GF-D8 (cell line): Measurements from ENCODE around the gene LRIG3.
"Not testable (repeated sequence)": the region's sequence is repeated elsewhere in the genome, so short reads cannot be mapped to it uniquely, and the experiment has no call there.

Experiments used
- DNase-seq: peaks from one replicate; lab custom pipeline; 2025; lab: John Stamatoyannopoulos, UW

The LRIG3 gene

DNA sequence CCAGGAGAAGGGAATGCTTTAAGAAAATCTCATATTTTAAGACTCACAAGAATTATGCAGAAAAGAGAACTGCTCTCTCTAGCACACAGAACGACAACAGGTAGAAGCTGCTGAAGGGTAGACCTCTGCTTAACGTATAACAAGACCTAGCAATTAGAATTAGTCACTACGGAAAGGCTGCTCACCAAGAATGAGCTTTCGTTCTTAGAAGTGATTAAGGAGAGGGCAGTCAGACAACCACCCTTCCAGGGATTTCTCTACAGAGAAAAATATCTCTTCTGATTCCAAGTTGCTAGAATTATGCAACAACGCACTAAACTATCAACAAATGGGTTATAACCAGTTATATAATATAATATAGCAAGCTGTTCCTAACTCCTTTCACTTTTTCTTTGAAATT lies 18.6 kb downstream of the LRIG3 start:
- DNase-seq, result no peak

DNA sequence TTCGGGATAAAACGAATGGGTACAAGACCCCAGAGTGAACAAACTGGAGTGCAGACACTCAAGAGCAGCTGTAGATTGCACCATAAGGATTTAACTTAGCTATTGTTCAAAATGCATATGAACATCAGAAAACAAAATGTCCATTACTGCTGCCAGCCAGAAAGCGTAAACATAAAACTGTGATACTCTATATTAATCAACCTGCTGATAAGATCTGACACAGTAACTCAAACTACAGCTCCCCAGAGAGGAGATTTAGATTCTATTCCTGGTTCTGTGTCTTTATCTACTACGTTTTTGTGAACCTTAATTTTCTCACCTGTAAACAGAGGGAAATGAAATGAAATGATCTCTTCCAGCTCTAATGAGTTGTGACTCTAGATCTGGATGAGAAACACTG lies 22.3 kb downstream of the LRIG3 start:
- no peak for DNase-seq

DNA sequence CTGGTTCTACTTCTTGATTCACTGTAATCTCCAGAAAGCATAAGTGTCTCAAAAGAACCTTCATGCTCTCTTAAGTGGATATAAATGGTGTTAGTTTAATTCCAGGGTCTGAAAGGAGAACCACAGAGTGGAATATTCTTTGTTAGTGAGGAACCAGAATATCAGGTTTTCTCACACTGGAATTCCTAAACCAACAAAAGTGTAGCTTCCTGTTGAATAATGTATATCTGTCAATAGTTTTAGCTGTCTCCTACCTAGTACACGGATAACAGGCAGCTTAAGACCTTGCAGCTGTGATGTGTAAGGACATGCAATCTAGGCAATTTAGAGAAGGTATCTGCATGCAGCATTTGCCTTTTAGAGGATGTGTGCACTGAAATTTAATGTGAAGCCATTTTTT lies 24.0 kb downstream of the LRIG3 start:
- DNase-seq, result no peak

DNA sequence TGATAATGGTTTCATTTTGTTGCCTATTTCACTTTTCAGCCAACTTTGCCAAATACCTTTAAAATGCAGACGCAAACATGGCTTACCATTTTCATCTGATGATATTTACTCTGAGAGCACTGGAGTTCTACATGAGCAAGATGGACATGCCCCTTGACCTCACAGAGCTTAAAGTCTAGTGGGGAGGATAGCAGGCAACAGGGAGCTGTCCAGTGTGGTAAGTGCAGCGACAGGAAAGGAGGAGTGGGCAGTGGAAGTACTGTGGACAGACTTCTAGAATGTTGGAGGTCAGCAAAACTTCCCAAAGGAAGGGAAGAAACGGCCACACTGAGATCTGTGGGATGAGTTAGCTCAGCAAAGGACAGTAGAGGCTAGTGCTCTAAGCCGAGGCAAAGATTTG lies 25.3 kb downstream of the LRIG3 start:
- DNase-seq, result no peak

DNA sequence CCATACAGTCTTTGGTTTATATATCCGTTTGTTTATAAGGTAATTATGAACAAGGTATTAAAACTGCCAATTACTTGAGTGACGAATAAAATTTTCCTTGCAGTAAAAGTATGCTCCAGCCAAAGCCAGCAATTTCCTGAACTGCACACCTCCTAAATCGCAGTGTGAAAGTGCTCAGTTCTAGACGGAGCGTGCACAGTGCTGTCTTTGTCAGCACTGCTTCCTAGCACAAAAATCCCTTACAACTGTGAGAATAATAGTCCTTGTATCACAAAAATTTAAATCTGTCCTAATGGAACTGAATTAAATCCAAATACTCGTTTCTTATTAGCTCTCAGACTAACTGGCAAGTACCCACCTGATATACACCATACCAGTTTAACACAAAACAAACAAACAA lies 26.3 kb downstream of the LRIG3 start:
- no peak for DNase-seq

DNA sequence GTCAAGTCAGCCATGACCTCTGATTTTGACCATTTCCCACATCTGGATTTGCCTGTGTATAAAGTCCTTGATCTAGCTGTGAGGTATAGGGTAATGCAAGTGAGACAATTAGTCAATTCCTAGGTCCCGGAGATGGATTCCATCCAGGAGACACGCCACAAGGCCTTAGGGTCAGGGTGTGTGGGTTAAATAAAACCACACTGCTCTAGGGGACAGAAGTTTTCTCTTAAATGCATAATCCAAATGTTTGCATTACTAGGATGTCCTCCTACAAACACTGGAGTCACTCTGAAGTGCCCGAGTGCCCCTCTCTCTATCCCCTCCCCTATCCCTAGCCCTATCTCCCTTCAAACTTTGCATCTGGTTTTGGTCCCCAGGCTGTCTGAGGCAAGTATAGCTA lies 26.8 kb downstream of the LRIG3 start:
- no peak for DNase-seq

DNA sequence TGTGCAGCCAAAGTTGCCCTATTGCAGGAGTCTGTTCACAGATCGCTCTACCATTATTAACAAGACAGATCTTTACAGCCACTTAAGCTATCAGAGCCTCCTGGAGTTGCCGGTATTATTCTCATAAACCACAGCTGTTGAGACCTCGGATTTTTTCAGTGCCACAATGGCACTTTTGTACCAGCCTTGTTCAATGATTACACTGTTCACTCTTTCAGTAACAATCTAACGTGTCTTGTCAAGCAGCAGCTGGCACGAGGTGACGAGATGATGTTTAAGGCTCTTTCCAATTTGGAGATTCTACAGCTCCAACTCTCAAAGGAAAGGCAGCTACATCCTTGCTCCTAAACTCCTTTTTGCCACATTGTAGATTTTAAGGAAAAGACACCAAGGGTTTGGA lies 30.7 kb downstream of the LRIG3 start:
- DNase-seq, result no peak

DNA sequence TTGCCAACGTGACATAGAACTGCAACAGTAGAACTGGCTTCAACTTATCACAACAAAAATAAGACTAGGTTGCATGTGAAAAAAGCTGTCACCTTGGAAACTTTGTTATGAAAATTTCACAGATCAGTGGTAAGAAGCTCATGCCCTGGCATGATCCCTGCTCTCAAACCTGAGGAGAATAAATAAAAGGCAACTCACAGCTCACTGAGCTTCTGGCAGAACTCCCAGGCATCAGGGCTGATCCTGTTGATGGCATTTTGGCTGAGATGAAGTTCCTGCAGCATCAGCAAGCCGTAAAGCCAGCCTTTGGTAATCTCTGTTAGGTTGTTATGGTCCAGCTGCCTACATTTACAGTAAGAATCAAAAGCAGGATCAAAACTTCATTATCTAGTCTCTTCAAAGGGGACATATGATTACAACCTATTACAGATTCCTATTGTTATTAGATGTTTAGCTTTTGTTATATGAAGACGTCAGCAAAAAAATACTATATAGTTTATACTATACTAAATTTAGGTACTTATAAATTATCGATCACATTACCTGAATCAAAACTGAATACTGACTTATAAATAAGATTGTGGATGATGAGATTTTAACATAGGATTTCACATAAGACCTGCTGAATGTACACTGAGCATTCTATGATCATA lies 32.0 kb downstream of the LRIG3 start:
- DNase-seq, result no peak

DNA sequence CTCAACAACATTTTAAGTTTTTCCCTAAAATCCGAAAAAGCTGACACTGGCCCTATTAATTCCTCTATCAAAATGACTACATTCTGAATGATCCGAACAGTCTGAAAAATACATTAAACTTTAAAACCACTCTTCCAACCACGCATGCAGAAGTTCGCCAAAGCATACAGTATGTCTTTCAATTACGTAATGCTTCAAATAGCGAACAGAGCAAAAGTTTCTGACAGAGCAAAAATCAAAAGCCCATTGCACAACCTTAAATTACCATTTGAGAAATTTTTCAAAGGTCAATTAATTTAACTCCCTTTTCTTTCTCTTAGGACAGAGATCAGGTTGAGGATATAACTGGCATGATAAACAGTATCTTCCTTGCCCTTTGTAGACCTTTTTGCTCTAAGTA lies 33.2 kb downstream of the LRIG3 start:
- DNase-seq, result no peak

DNA sequence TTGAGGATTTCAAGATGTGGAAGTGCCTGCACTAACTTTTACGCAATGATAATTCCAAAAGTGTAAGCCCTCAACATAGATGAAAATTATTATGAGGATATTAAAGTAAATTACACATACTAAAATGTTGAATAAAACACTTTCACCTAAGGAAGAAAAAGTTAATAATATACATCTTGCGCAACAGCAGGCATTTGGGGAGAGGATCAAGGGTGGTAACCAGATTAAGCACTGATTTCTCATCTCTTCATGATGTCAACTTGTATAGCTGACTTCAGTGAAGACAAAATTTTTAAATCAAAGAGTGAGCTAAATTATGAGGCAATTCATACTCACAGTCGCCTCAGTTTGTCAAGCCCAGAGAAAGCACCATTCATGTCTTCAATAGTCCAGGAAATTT lies 33.8 kb downstream of the LRIG3 start:
- DNase-seq, result no peak

DNA sequence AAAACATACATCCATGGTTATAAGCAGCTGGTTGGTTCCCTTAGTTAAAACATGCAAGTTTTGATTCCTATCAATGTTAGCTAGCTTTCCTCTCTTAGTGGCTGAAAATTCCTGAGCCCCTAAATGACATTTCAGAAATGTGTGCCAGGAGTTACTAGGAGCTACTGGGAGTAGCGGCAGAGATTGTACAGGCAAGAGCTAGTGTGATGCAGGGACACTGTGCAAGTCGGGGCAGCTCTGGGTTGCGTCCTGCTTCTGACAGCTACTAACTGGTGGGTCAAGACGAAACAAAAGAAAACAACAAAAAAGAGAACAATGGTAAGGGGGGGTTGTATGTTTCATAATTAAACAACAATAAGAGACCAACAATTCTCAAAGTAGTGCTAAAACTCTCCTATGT lies 35.4 kb downstream of the LRIG3 start:
- DNase-seq, result no peak

DNA sequence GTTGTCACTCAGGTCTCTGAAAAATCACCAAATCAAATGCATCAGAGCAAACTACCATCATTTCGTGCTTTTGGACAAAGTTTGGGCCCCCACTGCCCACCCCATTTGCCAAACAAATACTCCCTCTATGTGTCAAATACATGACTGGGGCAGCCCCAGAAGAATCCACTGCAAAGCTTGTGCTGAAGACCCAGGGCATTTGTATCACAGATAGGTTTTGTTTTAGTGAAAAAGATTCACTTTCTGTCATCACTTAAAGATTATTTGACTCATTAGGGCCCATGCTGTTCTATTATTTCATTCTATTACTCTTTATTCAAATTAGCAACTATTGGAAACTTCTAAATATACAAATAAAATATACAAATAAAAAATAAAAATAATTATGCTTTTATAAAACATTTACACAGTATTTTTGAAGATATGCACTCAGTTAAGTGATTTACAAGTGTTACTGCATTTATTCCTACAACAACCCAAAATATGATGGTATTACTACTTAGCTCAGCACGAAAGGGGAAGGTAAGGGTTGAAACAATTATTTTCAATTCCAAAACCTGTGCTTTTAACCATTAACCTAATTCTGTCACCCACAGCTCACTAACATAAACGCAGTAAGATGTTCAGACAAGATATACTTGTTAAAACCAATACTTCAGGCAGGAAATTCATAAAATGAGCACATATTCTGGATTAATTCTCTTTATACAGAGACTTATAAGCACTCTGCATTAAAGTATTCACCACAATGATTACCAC lies 36.5 kb downstream of the LRIG3 start:
- no peak for DNase-seq

DNA sequence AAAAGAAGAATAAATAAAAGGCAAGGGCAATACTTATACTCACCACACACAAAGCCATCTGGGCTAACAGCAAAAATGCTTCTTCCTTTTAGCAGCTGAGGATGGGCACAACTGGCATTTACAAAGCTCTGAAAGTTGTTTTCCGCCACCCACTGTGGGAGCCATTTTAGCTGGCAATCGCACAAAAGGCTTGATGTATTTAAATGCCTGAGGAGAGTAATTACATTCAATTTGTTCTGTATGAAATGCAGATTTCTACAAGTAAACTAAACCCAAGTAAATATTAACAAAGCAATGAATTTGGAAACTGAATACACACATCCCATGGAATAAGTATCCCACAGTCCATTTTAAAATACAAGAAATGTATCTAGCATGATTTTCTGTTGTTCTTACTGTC lies 37.5 kb downstream of the LRIG3 start:
- no peak for DNase-seq

DNA sequence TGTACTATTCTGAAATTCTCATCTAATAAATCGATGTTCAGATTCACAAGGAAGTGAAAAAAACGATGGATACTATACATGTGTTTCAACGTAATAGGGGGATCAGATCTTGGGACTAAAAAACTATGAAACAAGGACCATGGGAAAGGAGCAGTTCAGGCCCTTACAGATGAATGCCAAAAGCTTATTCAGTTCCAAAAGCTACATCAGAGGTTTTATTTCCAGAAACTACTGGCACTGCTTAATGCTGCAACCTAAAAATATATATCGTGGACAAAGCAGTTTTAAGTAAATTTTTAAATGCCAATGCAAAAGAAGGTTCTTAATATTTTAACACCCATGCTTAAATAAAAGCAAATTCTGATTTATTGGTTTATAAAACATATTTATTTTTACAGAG lies 38.5 kb downstream of the LRIG3 start:
- no peak for DNase-seq

DNA sequence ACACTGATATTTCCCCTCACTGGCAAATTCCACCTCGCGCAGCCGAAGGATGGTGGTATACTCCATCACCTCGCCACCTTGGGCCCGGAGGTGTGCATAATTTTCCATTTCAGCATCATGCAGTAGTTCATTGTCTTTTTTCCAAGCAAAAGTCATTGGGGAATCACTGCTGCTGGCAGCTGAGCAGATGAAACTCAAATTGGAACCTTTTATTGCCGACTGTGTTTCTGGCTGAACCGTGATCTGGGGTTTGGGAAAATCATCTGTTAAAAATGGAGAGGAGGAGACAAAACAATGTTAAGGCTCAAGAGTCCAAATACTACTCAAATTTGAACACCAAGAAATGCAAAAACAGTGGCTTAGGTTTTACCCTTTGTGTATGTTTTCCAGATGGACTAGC lies 39.7 kb downstream of the LRIG3 start:
- no peak for DNase-seq

DNA sequence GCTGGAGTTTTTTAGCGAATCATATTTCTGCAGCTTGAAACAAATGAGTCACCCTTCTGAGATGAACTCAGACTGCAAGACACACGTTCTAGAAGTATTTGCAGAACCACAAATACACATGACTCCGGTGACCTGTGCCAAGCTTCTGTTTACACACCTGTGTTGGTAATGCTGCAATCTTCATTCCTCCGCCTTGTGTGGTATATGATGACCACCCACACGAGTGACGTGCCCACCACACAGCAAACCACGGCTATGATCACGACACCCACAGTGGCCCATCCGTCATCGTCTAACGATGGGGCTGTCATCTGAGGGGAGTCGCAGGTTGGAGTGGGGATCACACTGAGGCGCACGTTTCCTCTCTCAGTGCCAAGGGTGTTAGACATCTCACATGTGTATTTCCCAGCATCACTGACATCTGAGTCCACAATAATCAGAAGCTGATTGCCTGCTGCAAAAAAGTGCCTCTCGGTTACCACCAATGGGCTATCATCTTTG lies 43.0 kb downstream of the LRIG3 start:
- DNase-seq, result no peak

DNA sequence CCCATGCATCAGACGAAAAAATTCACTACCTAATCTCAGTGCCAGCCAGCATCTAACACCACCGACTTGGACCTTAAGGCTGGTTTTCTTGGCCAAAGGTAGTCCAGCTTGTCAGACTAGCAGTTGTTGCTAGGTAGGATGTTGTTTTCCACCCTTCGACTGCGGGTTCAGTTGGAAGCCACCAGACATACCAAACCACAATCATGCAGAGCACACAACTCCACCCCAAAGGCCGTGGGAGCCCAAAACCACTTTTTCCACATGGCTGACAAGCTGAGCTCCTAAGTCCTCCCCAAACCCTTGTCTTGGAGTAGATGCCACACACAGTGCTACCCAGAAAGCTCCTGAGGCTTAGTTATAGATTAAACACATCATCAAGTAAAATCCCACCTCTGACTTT lies 46.8 kb downstream of the LRIG3 start:
- no peak for DNase-seq

DNA sequence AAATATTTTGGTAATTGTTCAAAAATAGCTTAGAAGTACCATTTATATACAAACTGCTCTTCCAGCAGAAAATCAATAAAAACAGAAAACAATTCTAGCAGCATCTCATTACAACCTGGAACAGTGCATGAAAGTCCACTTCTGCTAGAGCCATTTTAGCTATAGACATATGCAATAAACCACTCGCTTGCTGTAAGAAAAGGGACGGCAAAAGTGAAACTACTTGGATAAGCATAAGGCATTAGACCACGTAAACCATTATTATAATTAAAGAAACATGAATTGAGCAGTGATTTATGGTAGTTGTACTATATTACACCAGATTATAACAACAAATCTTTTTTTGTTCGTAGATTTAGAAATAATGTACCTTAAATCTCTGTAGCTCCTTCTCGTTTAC lies 48.7 kb downstream of the LRIG3 start:
- DNase-seq, result no peak

DNA sequence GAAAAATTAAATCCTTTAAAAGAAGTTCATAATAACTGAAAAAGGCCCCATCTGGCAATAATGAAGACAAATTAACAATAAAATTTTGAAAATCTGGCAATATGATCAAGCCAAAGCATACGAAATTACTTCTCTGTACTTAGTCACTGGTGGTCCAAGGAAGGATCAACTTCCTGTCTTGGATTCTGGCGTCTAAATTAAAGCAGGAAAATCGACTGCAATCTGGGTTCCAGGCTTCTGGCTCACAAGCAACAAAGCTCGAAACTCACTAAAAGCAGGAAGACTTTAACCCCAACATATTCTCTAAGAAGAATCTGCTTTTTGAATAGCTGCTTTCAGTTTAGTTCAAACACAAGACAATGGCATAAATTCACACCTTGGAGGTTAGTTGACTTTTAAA lies 49.7 kb downstream of the LRIG3 start:
- no peak for DNase-seq

DNA sequence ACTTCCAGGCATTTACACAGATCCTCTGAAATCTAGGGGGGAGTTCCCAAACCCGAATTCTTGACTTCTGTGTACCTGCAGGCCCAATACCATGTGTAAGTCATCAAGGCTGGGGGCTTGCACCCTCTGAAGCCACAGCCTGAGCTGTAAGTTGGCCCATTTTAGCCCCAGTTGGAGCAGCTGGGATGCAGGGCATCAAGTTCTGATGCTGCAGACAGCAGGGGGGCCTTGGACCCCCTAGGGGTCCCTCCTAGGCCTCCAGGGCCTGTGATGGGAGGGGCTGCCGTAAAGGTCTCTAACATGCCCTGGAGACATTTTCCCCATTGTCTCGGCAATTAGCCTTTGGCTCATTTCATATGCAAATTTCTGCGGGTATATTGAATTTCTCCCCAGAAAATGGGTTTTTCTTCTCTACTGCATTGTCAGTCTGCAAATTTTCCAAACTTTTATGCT lies 59.5 kb downstream of the LRIG3 start:
- no peak for DNase-seq

DNA sequence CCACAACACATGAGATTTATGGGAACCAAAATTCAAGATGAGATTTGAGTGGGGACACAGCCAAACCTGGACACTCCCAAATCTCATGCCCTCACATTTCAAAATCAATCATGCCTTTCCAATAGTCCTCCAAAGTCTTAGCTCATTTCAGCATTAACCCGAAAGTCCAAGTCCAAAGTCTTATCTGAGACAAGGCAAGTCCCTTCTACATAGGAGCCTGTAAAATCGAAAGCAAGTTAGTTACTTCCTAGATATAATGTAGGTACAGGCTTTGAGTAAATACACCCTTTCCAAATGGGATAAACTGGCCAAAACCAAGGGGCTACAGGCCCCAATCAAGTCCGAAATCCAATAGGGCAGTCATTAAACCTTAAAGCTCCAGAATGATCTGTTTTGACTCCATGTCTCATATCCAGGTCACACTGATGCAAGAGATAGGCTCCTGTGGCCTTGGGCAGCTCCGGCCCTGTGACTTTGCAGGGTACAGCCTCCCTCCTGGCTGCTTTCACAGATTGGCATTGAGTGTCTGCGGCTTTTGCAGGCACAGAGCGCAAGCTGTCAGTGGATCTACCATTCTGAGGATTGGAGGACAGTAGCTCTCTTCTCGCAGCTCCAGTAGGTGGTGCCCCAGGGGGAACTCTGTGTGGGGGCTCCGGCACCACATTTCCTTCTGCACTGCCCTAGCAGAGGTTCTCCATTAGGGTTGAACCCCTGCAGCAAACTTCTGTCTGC lies 60.1 kb downstream of the LRIG3 start:
- DNase-seq, result no peak

DNA sequence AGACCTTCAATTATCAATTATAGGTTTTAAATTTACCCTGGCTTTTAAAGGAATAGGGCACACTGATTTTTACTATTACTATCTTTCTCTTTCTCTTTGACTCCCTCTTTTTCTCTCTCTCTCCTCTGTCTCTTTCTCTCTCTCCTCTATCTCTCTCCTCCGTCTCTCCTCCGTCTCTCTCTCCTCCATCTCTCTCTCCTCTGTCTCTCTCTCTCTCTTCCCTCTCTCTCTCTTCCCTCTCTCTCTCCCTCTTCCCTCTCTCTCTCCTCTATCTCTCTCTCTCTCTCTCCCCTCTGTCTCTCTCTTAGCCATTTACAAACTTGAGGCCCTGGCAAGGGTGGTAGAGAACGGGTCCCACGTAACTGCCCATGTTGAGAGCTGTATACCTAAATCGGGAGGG lies 62.3 kb downstream of the LRIG3 start:
- no peak for DNase-seq

DNA sequence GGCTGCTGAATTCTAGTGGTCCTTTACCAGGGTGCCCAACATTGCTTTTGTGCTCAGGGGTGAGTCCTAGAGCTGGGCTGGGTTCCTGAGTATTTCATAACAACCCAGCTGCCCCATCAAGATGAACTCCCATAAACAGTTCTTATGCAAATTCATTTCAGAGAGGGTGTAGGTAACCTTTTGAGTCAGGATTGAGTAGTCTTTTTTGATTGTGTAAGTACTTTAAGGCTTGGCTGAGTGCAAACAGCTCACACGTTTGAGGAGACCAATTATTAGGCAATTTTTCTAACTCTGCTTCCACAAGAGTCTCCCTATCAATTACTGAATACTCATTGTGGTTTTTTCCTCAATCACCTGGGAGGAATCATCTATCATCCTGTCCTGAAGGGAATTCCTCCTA lies 63.1 kb downstream of the LRIG3 start:
- not testable (repeated sequence) for DNase-seq
